GM18951 (cell line): Measurements from ENCODE around the gene NACAD.
A peak's percentile ranks its signal among the peaks of the same experiment; 100 is the strongest.
"Not testable (repeated sequence)": the region's sequence is repeated elsewhere in the genome, so short reads cannot be mapped to it uniquely, and the experiment has no call there.

ENCODE experiments used
- POLR2A ChIP-seq: IDR thresholded peaks from 4 replicates; pipeline ENCODE4 v1.6.1; 2011; ENCODE audit warnings: mild to moderate bottlenecking; ENCODE audit not compliant: insufficient read length, insufficient read depth; ENCODE audit errors: extremely low read depth
- in situ Hi-C: fragments of 300-500 bp; cut with MboI; formaldehyde crosslinking; loops from one replicate; pipeline ENCODE4 v1.12.0; 2022; ENCODE audit warnings: low sequenced_read_pairs, mixed read lengths, inconsistent platforms; ENCODE audit not compliant: unreplicated experiment

Gene NACAD

GRCh38 chr7:45123913-45124710 lies 35.3 kb upstream of the NACAD start:
- in situ Hi-C loops, result no loop called here

GRCh38 chr7:45122975-45123860 lies 34.4 kb upstream of the NACAD start:
- in situ Hi-C loops, result no loop called here
- TF ChIP-seq POLR2A, result no peak

More at GRCh38 chr7:45123913-45124710, 35.3 kb upstream of the NACAD start:
- no peak for TF ChIP-seq POLR2A

GRCh38 chr7:45119550-45119949 lies 30.8 kb upstream of the NACAD start:
- in situ Hi-C loops, result no loop called here
- no peak for TF ChIP-seq POLR2A

GRCh38 chr7:45118889-45119331 lies 30.1 kb upstream of the NACAD start:
- TF ChIP-seq POLR2A, result no peak
- in situ Hi-C loops, result no loop called here

- in situ Hi-C loops, result no loop called here
- TF ChIP-seq POLR2A, result no peak
These were observed 29.5 kb upstream of the NACAD start for GRCh38 chr7:45118292-45118691.

- TF ChIP-seq POLR2A, result no peak
- in situ Hi-C loops, result no loop called here
These were observed 28.8 kb upstream of the NACAD start for GRCh38 chr7:45117582-45117981.

GRCh38 chr7:45116048-45116447 lies 27.3 kb upstream of the NACAD start:
- no peak for TF ChIP-seq POLR2A
- in situ Hi-C loops, result no loop called here

- in situ Hi-C loops, result no loop called here
- no peak for TF ChIP-seq POLR2A
These were observed 26.2 kb upstream of the NACAD start for GRCh38 chr7:45114926-45115325.

- in situ Hi-C loops, result not testable (repeated sequence)
These were observed 25.5 kb upstream of the NACAD start for GRCh38 chr7:45114257-45114656.

- in situ Hi-C loops, result no loop called here
These were observed 23.9 kb upstream of the NACAD start for GRCh38 chr7:45112648-45113047.

GRCh38 chr7:45111298-45112223 lies 22.8 kb upstream of the NACAD start, which contains the start of gene TBRG4:
Gene TBRG4, minus strand, starts transcription at chr7:45111697. Its CDS starts 2,460 bp downstream, at chr7:45109237.
- in situ Hi-C loops, result no loop called here
- peak; percentile 93 for TF ChIP-seq POLR2A

More at GRCh38 chr7:45112648-45113047, 23.9 kb upstream of the NACAD start:
- TF ChIP-seq POLR2A, result no peak

- TF ChIP-seq POLR2A, result no peak
- in situ Hi-C loops, result no loop called here
These were observed 20.1 kb upstream of the NACAD start for GRCh38 chr7:45108863-45109262.
